ENCODE data around the gene MYO19.
A peak's percentile ranks its signal among the peaks of the same experiment; 100 is the strongest.

- no peak for TF ChIP-seq EZH2 (optimal IDR thresholded peaks at IDR 0.05; ENCODE audit: low read depth, low read length)
- peak; percentile 29 for TF ChIP-seq CTCF (IDR thresholded peaks at IDR 0.05; ENCODE audit: low read length)
- no peak for TF ChIP-seq EZH2phosphoT487 (IDR thresholded peaks at IDR 0.05; ENCODE audit: low read length)
These were observed 9.3 kb upstream of the MYO19 start for GRCh38 chr17:36544044-36544306.
